ENCODE measurements around the gene MT1E.
"Not testable (repeated sequence)": the region's sequence is repeated elsewhere in the genome, so short reads cannot be mapped to it uniquely, and the experiment has no call there.

Gene MT1E

GRCh38 chr16:56674570-56674969 lies 49.0 kb downstream of the MT1E start:
- DNase-seq, result not testable (repeated sequence)

- no peak for DNase-seq
These were observed 50.2 kb downstream of the MT1E start for GRCh38 chr16:56675685-56676210.
